IMR-90 (cell line): ENCODE measurements around the gene SERPINB10. TPM values are rescaled to one million over a fixed set of nuclear protein-coding genes. Genes with fewer than 3 reads are reported as not detected.

Experiments
- ATAC-seq: fragments of 200-7000 bp; cut with Tn5 transposase; 2 replicates; pipeline ENCODE4 v1.9.1; 2020; ENCODE audit warnings: low read depth, mild to moderate bottlenecking, moderate library complexity
- BruUV-seq: library from RNA; stranded (reverse); fragments of 400-500 nt; replicated peaks from 2 replicates; lab custom pipeline; 2021; lab: Mats Ljungman, UMichigan
- CTCF ChIA-PET: fragments of 300-600 bp; formaldehyde crosslinking; extraction: SDS; loops from one replicate; lab custom pipeline; 2021; ENCODE audit warnings: antibody characterized with exemption; lab: Yijun Ruan, JAX
- POLR2A ChIA-PET: fragments of 300-600 bp; sonication (Branson Sonifier 250); formaldehyde crosslinking; loops from one replicate; lab custom pipeline; 2022; ENCODE audit warnings: antibody characterized with exemption; ENCODE audit not compliant: unreplicated experiment; lab: Charles Lee
- DNase-seq: peaks from one replicate; pipeline ENCODE4 v3.0.0; 2013
- H2AFZ ChIP-seq: replicated peaks from 2 replicates; pipeline ENCODE3; 2013; ENCODE audit warnings: low read length, mild to moderate bottlenecking; ENCODE audit not compliant: poor library complexity
- H2AK5ac ChIP-seq: 2 replicates; pipeline ENCODE4 v1.6.1; 2013; ENCODE audit warnings: low read depth, low read length, inconsistent platforms
- H2AK9ac ChIP-seq: replicated peaks from 2 replicates; pipeline ENCODE3; 2013; ENCODE audit warnings: mild to moderate bottlenecking, low read depth, low read length, moderate library complexity; ENCODE audit not compliant: poor library complexity
- H2BK120ac ChIP-seq: 2 replicates; pipeline ENCODE4 v1.6.1; 2013; ENCODE audit warnings: low read depth, low read length, inconsistent platforms
- H2BK15ac ChIP-seq: 3 replicates; pipeline ENCODE4 v1.6.1; 2013; ENCODE audit warnings: low read depth, low read length, inconsistent platforms
- H2BK20ac ChIP-seq: 2 replicates; pipeline ENCODE4 v1.6.1; 2013; ENCODE audit warnings: low read depth, mild to moderate bottlenecking, inconsistent platforms, low read length, moderate library complexity
- H2BK5ac ChIP-seq: 2 replicates; pipeline ENCODE4 v1.6.1; 2013; ENCODE audit warnings: mild to moderate bottlenecking, low read depth, low read length, inconsistent platforms; ENCODE audit not compliant: poor library complexity, severe bottlenecking
- H3K14ac ChIP-seq: replicated peaks from 2 replicates; pipeline ENCODE4 v1.6.1; 2013; ENCODE audit warnings: low read depth, low read length, inconsistent platforms
- H3K18ac ChIP-seq: 2 replicates; pipeline ENCODE4 v1.6.1; 2013; ENCODE audit warnings: low read depth, low read length, control low read depth
- H3K23ac ChIP-seq: 2 replicates; pipeline ENCODE4 v1.6.1; 2013; ENCODE audit warnings: low read depth, low read length, inconsistent platforms
- H3K27ac ChIP-seq: 2 replicates; pipeline ENCODE4 v1.5.1; 2013; ENCODE audit warnings: mild to moderate bottlenecking, control low read depth, low read length; ENCODE audit not compliant: insufficient read depth
- H3K27me3 ChIP-seq: 2 replicates; pipeline ENCODE4 v1.6.1; 2013; ENCODE audit warnings: low read length; ENCODE audit not compliant: control insufficient read depth, insufficient read depth
- H3K36me3 ChIP-seq: 2 replicates; pipeline ENCODE4 v1.6.1; 2013; ENCODE audit warnings: low read length, mixed read lengths; ENCODE audit not compliant: control insufficient read depth, insufficient read depth
- H3K4ac ChIP-seq: 2 replicates; pipeline ENCODE4 v1.6.1; 2013; ENCODE audit warnings: low read depth, low read length, inconsistent platforms
- H3K4me1 ChIP-seq: 2 replicates; pipeline ENCODE4 v1.6.1; 2013; ENCODE audit warnings: low read length, mixed read lengths; ENCODE audit not compliant: control insufficient read depth, insufficient read depth
- H3K4me2 ChIP-seq: 2 replicates; pipeline ENCODE4 v1.6.1; 2013; ENCODE audit warnings: low read depth, mild to moderate bottlenecking, control low read depth, low read length, moderate library complexity
- H3K4me3 ChIP-seq: 2 replicates; pipeline ENCODE4 v1.5.1; 2013; ENCODE audit warnings: low read depth, mild to moderate bottlenecking, control low read depth, low read length, moderate library complexity; ENCODE audit not compliant: insufficient read depth
- H3K56ac ChIP-seq: 2 replicates; pipeline ENCODE4 v1.6.1; 2013; ENCODE audit warnings: low read length, inconsistent platforms; ENCODE audit not compliant: insufficient read depth; ENCODE audit errors: extremely low read depth
- H3K79me1 ChIP-seq, 2 experiments: 2 replicates each; pipeline ENCODE4 v1.6.1; 2013; ENCODE audit warnings: low read length in 2 of 2, inconsistent platforms in 1 of 2, low read depth in 1 of 2
- H3K9ac ChIP-seq: 2 replicates; pipeline ENCODE4 v1.6.1; 2013; ENCODE audit warnings: low read depth, low read length, control low read depth
- H3K9me1 ChIP-seq: 2 replicates; pipeline ENCODE4 v1.6.1; 2013; ENCODE audit warnings: low read length, inconsistent platforms; ENCODE audit not compliant: insufficient read depth
- H3K9me3 ChIP-seq: 2 replicates; pipeline ENCODE4 v1.6.1; 2013; ENCODE audit warnings: low read length; ENCODE audit not compliant: control insufficient read depth, insufficient read depth
- H4K20me1 ChIP-seq: 2 replicates; pipeline ENCODE4 v1.6.1; 2013; ENCODE audit warnings: low read length, inconsistent platforms; ENCODE audit not compliant: insufficient read depth
- H4K5ac ChIP-seq: 2 replicates; pipeline ENCODE4 v1.6.1; 2013; ENCODE audit warnings: mild to moderate bottlenecking, low read depth, low read length, control low read depth
- H4K8ac ChIP-seq, 2 experiments: 2 replicates each; pipeline ENCODE4 v1.6.1; 2013; ENCODE audit warnings: low read depth in 2 of 2, low read length in 2 of 2, control low read depth in 1 of 2, inconsistent platforms in 1 of 2
- H4K91ac ChIP-seq: 2 replicates; pipeline ENCODE4 v1.6.1; 2013; ENCODE audit warnings: low read depth, low read length, inconsistent platforms; ENCODE audit not compliant: insufficient read depth
- BHLHE40 ChIP-seq: fragments of 150-350 bp; IDR thresholded peaks from 2 replicates; pipeline ENCODE4 v1.6.1; 2016; ENCODE audit warnings: mild to moderate bottlenecking, low read depth, low read length
- CHD1 ChIP-seq: IDR thresholded peaks from 2 replicates; pipeline ENCODE4 v1.6.1; 2012; ENCODE audit warnings: low read depth, low read length, improper control_type of control experiment
- ELK1 ChIP-seq: fragments of 150-350 bp; IDR thresholded peaks from 2 replicates; pipeline ENCODE4 v1.6.1; 2016; ENCODE audit warnings: low read depth, mild to moderate bottlenecking, low read length, moderate library complexity, borderline replicate concordance
- FOS ChIP-seq: fragments of 150-350 bp; IDR thresholded peaks from 2 replicates; pipeline ENCODE4 v1.6.1; 2016; ENCODE audit warnings: low read depth, low read length
- POLR2A ChIP-seq: IDR thresholded peaks from 2 replicates; pipeline ENCODE4 v1.6.1; 2012; ENCODE audit warnings: mild to moderate bottlenecking, low read depth, low read length
- RAD21 ChIP-seq: IDR thresholded peaks from 2 replicates; pipeline ENCODE4 v1.6.1; 2012; ENCODE audit warnings: low read length, improper control_type of control experiment
- dilution Hi-C: fragments of 300-500 bp; cut with HindIII; formaldehyde crosslinking; loops from one replicate; pipeline ENCODE4 v1.14.3; 2018; ENCODE audit warnings: low sequenced_read_pairs; ENCODE audit not compliant: unreplicated experiment
- in situ Hi-C: fragments of 300-500 bp; cut with MboI; formaldehyde crosslinking; loops from 3 replicates; pipeline ENCODE4 v1.14.3; 2019; ENCODE audit warnings: low sequenced_read_pairs, inconsistent platforms, mixed read lengths
- intact Hi-C: fragments of 100-400 bp; cut with micrococcal nuclease; formaldehyde crosslinking; loops from 2 replicates; pipeline ENCODE4 v1.10.0; 2022
- polyA plus RNA-seq, 3 experiments: library from polyadenylated mRNA; depleted of rRNA; stranded (reverse); fragments of >200 nt; gene quantifications; 2 replicates each; pipeline ENCODE4 v1.2.3, GENCODE V29; 2012; ENCODE audit warnings: low replicate concordance in 1 of 3
- total RNA-seq: library from RNA; depleted of rRNA; stranded (reverse); fragments of >200 nt; gene quantifications from 2 replicates; pipeline ENCODE4 v1.2.3, GENCODE V29; 2012

Gene SERPINB10
- total and polyA plus RNA-seq, 2 of the 4 experiments (the other 2 are of a cell fraction): not detected

- Histone ChIP-seq H4K5ac (no peak overlapping the region), H3K4me2 (no peak overlapping the region), H4K8ac (no peak overlapping the region), H2BK15ac (no peak overlapping the region), H3K14ac (no peak overlapping the region), H3K79me1 (no peaks in the 10 kb centered on the region), H2BK5ac (no peak overlapping the region), H3K36me3 (no peaks in the 10 kb centered on the region), H3K23ac (no peak overlapping the region), H3K27ac (no peak overlapping the region), H2AK5ac (no peak overlapping the region), H3K4ac (no peak overlapping the region), H3K9me1 (peaks cover 5% of the 10 kb centered on the region; the same call in 1 of the 2 replicates), H4K91ac (no peak overlapping the region), H3K18ac (no peak overlapping the region), H2AK9ac (no peak overlapping the region), H2AFZ (no peak overlapping the region), H4K20me1 (no peaks in the 10 kb centered on the region), H3K27me3 (no peaks in the 10 kb centered on the region), H3K9ac (no peak overlapping the region), H3K9me3 (no peaks in the 10 kb centered on the region), H3K56ac (no peak overlapping the region), H3K4me1 (no peaks in the 10 kb centered on the region), H2BK120ac (0 out of 2 replicates have a peak overlapping the region, but pooled peaks have one; percentile 10), H2BK20ac (no peak overlapping the region), H3K4me3 (no peak overlapping the region)
- in situ Hi-C loops: no loop called here
- ChIA-PET CTCF (no interaction called here), POLR2A (no interaction called here)
- intact Hi-C loops: no loop called here
- BruUV-seq: no TSS peak
- TF ChIP-seq FOS (no peak), CHD1 (no peak), RAD21 (no peak), ELK1 (no peak), POLR2A (no peak), BHLHE40 (no peak)
- ATAC-seq (no peak), DNase-seq (no peak)
- dilution Hi-C loops: no loop called here
These were observed 35.2 kb upstream of the SERPINB10 start for GRCh38 chr18:63872586-63872985.
